Fibroblast of skin of back (primary cell): ENCODE measurements around the gene SMIM14.
"Not testable (repeated sequence)": the region's sequence is repeated elsewhere in the genome, so short reads cannot be mapped to it uniquely, and the experiment has no call there.

ENCODE experiments used
- DNase-seq: peaks from one replicate; pipeline ENCODE4 v3.0.0-alpha.2; 2013

SMIM14 gene

GRCh38 chr4:39642885-39643552 lies 4.4 kb upstream of the SMIM14 start:
- no peak for DNase-seq

GRCh38 chr4:39641451-39641850 lies 2.8 kb upstream of the SMIM14 start:
- no peak for DNase-seq

DNA sequence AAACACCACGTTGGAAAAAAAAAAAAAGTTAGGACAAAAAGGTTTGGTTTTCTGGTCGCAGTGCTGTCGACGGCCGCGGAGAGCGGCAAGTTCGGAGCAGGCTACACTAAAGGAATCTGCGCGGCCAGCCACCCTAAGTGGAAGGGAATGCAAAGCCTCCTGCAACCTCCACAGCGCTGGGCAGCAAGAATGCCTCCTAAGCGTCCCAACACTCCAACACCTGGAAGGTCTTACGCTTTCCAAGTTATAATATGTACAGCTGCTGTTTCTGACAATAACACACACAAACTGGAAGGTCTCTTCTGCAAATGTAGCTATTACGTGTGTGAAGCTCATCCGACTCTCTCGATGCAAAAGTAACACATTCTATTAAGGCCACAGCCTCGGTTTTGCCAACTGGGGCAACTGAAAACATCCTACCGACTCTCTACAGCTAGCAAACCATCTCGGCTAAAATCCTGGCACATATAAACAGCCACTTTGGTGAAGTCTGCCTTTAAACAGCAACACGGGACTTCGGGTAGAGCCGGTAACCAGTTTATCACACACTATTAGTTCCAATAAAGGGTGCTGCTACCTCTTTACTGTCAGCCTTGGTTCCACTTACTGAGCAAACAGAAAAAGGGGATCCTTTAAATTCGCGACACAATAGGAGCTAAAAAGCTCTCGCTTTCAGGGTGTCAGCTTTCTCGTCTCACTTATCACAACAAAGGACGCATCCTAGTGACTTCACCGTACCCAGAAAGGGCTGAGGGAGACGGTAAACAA lies 895 bp downstream of the SMIM14 start:
- DNase-seq, result peak; percentile 78

DNA sequence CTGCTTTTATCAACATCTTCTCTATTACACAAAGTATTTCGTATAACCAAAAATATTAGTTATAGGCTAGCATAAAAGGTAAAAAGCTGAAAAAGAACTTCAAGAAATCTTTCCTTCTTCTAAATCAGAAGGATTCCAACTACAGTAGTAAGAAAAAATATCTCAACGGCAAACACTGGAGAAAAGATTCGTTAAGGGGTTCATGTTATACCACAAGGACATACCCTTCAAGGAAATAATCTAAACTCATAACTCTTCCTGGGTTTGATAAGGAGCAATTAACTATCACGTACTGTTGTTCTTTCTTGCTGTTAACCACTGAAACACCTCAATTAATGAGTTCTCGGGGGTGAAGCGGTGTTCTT lies 1.5 kb downstream of the SMIM14 start:
- no peak for DNase-seq

- DNase-seq, result peak; percentile 47
Observed at GRCh38 chr4:39636531-39637184, 2.0 kb downstream of the SMIM14 start.

DNA sequence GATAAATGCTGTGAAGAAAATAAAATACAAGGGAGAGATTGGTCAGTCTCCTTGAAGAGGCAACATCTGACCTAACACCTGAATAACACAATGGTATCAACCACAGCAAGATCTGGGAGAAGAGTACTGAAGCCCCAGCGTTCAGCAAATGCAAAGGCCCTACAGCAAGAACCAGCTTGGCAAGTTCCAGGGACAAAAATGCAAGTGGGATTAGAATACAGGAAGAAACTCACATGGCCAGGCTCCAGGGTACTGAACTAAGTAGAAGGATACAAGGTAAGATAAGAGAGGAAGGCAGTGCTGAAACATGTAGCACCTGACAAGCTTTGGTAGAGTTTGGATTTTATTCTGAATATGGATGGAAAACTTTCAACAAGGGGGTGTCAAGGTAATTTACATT lies 3.6 kb downstream of the SMIM14 start:
- no peak for DNase-seq

GRCh38 chr4:39631700-39632079 lies 7.0 kb downstream of the SMIM14 start:
- DNase-seq, result no peak

- DNase-seq, result no peak
Observed at GRCh38 chr4:39627413-39627812, 11.3 kb downstream of the SMIM14 start.

DNA sequence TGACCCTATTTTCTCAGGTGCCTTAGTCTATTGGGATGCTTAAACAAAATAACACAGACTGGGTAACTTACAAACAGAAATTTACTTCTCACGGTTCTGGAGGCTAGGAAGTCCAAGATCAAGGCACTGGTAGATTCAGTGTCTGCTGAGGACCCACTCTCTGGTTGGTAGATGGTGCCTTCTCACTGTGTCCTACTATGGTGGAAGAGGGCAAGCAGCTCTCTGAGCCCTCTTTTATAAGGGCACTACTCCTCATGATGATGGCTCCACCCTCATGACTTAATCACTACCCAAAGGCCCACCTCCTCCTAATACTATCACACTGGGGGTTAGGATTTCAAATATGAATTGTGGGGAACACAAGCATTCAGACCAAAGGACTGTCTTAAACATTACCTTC lies 11.8 kb downstream of the SMIM14 start:
- DNase-seq, result no peak

- no peak for DNase-seq
Observed at GRCh38 chr4:39626261-39626660, 12.4 kb downstream of the SMIM14 start.

DNA sequence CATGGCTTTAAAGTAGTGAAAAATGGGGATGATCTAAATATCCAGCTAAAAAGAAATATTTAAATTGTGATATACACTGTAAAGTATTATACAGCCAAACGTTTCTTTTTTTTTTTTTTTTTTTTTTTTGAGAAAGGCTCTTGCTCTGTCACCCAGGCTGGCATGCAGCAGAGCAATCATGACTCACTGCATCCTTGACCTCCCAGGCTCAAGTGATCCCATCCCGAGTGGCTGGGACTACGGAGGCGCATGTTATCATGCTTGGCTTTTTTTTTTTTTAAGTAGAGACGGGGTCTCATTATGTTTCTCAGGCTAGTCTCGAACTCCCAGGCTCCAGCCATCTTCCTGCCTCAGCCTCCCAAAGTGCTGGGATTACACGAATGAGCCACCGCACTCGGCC lies 17.1 kb downstream of the SMIM14 start:
- DNase-seq, result peak; percentile 96

- DNase-seq, result peak; percentile 39
Observed at GRCh38 chr4:39620551-39621313, 17.9 kb downstream of the SMIM14 start.

DNA sequence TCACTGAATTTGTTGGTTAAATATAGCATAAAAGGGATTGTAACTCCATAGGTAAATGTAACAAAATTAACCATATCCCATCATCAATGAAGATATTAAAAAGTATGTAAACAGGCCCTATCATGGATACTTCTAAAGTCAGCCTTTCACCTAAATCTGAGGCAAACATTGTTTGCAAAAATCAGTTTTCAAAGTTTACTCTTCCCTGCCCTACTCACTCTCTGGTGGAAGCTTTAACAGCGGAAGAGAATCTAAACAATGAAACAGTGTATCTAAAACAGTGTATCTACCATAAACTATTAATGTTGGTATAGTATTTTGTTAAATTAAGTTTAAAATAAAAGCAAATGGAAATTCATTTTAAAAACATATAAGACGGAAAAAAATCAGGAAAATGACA lies 21.1 kb downstream of the SMIM14 start:
- DNase-seq, result no peak

DNA sequence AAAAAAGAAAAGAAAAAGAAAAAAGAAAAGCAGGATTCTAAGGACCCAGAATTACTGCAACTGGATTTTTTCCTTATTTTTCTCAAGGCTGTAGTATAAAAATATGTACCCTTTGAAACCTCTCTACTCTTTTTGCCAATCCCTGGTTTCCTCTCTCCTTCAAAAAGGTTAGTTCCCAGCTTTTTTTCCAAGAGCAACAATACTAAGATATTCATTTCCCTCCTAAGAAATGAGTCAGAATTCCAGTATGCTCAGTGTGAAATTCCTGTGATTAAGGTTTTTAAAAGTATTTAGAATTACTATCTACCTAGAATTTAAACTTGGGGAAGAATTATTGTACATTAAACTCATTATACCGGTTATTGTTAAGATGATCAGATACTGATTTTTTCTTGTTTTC lies 22.0 kb downstream of the SMIM14 start:
- peak; percentile 81 for DNase-seq

- DNase-seq, result not testable (repeated sequence)
Observed at GRCh38 chr4:39616112-39616511, 22.6 kb downstream of the SMIM14 start.

DNA sequence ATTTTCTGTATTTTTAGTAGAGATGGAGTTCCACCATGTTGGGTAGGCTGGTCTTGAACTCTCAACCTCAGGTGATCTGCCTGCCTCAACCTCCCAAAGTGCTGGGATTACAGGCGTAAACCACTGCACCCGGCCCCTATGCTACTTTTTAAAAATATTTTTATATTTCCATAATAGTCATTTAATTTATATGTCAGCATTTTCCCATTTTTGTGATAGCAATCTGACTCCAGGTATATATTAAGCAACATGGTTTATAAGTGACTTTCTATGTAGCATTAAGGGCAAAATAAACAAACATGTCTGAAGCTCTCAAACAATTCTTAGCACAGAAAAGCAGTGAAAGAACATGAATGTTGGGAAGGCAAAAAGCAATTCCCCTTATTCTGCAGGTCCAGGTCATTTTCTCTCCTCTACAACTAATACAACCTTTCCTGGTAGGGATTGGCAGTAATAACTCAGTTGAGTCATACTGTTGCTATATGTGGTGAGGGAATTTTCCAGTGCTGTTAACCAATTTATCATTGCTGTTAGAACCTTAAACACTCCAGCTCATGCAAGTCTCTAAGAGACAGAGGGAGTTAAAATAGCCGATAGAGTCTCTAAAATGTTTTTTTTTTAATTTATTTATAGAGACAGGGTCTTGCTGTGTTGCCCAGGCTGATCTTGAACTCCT lies 24.0 kb downstream of the SMIM14 start:
- peak; percentile 81 for DNase-seq

- peak; percentile 81 for DNase-seq
Observed at GRCh38 chr4:39613093-39613656, 25.5 kb downstream of the SMIM14 start.

DNA sequence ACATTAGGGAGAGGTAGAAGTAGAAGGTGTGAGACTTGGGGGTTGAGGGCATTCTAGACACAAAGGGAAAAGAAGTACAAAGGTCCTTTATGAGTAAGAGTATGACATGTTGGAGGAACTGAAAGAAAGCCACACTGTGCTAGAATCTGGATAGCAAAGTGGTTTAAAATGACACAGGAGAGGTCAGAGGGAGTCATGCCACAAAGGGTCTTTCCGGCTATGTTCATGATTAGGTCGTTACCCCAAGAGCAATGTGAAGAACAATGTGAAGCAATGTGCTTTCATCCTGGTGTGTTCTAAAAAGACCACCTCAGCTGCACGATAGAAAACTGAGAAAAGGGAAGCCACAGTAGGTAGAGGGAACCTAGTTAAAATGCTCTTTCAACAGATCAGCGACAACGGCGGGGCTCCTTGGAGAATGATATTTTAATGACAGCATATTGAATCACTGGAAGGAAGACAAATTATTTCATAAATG lies 29.2 kb downstream of the SMIM14 start:
- DNase-seq, result peak; percentile 60

- DNase-seq, result no peak
Observed at GRCh38 chr4:39608451-39608850, 30.2 kb downstream of the SMIM14 start.

DNA sequence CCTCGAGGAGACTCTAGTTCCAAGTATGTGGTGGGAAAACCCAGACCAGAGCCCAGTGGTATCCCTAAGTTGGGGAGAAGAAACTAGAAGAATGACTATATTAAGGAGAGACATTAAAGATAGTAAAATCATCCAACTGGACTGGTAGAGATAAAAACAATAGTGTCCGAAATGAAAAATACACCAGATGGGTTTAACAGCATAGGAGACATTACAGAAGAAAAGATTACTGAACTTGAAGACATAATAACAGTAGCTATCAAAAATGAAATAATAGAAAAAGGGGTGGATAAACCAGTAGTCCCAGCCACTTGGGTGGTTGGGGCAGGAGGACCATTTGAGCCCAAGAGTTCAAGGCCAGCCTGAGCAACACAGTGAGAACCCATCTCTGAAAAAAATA lies 31.9 kb downstream of the SMIM14 start:
- no peak for DNase-seq

GRCh38 chr4:39597695-39598381 lies 40.8 kb downstream of the SMIM14 start:
- no peak for DNase-seq
